Mesendoderm (in vitro differentiated cells): ENCODE results near the gene TMEM207.

Experiments used
- DNase-seq: peaks from one replicate; pipeline ENCODE4 v3.0.0; 2013
- H2AK5ac ChIP-seq: 2 replicates; pipeline ENCODE4 v1.6.1; 2013; ENCODE audit warnings: low read length, inconsistent platforms
- H2BK120ac ChIP-seq: 2 replicates; pipeline ENCODE4 v1.6.1; 2013; ENCODE audit warnings: low read depth, mild to moderate bottlenecking, low read length, moderate library complexity, mixed read lengths
- H2BK15ac ChIP-seq: replicated peaks from 2 replicates; pipeline ENCODE4 v1.6.1; 2013; ENCODE audit warnings: low read depth, mild to moderate bottlenecking, moderate library complexity
- H2BK5ac ChIP-seq: 2 replicates; pipeline ENCODE4 v1.6.1; 2013; ENCODE audit warnings: low read length, inconsistent platforms
- H3K18ac ChIP-seq: 2 replicates; pipeline ENCODE4 v1.6.1; 2013; ENCODE audit warnings: mild to moderate bottlenecking, low read length, mixed read lengths
- H3K23ac ChIP-seq: one replicate; pipeline ENCODE4 v1.6.1; 2013; ENCODE audit warnings: low read length
- H3K27ac ChIP-seq: 2 replicates; pipeline ENCODE4 v1.5.1; 2013; ENCODE audit warnings: low read depth, mild to moderate bottlenecking, inconsistent platforms, low read length, moderate library complexity
- H3K27me3 ChIP-seq: 2 replicates; pipeline ENCODE4 v1.6.1; 2013; ENCODE audit warnings: low read length, control low read depth, mild to moderate bottlenecking, inconsistent platforms; ENCODE audit not compliant: insufficient read depth, poor library complexity
- H3K36me3 ChIP-seq: 2 replicates; pipeline ENCODE4 v1.6.1; 2013; ENCODE audit warnings: low read length, inconsistent platforms; ENCODE audit not compliant: control insufficient read depth, insufficient read depth
- H3K4ac ChIP-seq: one replicate; pipeline ENCODE4 v1.6.1; 2013; ENCODE audit warnings: low read depth, mild to moderate bottlenecking, low read length, moderate library complexity
- H3K4me1 ChIP-seq: 2 replicates; pipeline ENCODE4 v1.6.1; 2013; ENCODE audit warnings: low read depth, low read length, inconsistent platforms; ENCODE audit not compliant: control insufficient read depth
- H3K4me2 ChIP-seq: 2 replicates; pipeline ENCODE4 v1.6.1; 2013; ENCODE audit warnings: low read length
- H3K4me3 ChIP-seq: 2 replicates; pipeline ENCODE4 v1.5.1; 2013; ENCODE audit warnings: mild to moderate bottlenecking, low read length
- H3K56ac ChIP-seq: one replicate; pipeline ENCODE4 v1.6.1; 2013; ENCODE audit warnings: low read length
- H3K79me1 ChIP-seq: 2 replicates; pipeline ENCODE4 v1.6.1; 2013; ENCODE audit warnings: low read length, inconsistent platforms
- H3K79me2 ChIP-seq: 2 replicates; pipeline ENCODE4 v1.6.1; 2013; ENCODE audit warnings: mild to moderate bottlenecking, low read length; ENCODE audit not compliant: control insufficient read depth, insufficient read depth
- H3K9ac ChIP-seq: 2 replicates; pipeline ENCODE4 v1.6.1; 2013; ENCODE audit warnings: low read length, inconsistent platforms
- H4K5ac ChIP-seq: one replicate; pipeline ENCODE4 v1.6.1; 2013; ENCODE audit warnings: low read length
- H4K8ac ChIP-seq: one replicate; pipeline ENCODE4 v1.6.1; 2013; ENCODE audit warnings: low read depth, mild to moderate bottlenecking, control low read depth, low read length, moderate library complexity
- WGBS: extraction: QIAGEN DNeasy Blood & Tissue Kit; methylation state at CpG from one replicate; pipeline ENCODE4 v1.1.7; 2013; ENCODE audit warnings: low lambda C conversion rate, missing lambda C conversion rate; ENCODE audit not compliant: insufficient coverage; ENCODE audit errors: extremely low coverage; 5-methylcytosine and 5-hydroxymethylcytosine counted together

TMEM207 gene

GRCh38 chr3:190495354-190495753 is 45.7 kb upstream of the TMEM207 start:
- no peak overlapping the region for H3K27ac ChIP-seq

DNA sequence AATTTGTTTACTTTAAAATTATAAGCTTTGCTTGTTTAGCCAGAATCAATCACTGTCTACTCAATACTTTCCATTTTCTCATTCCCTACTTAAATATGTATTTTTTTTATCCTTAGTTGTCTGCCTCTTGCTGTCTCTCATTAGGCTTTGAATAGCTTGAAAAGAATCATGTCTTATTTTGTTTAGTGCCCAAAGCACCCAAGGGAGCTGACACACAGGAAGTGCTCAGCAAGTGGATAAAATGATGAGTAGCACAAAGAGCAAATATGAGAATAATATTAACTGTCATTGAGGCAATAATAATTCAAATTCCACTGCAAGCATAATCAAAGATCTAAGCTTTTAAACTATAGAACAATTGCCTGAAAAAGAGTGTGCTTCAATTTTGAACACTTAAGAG is 45.2 kb upstream of the TMEM207 start:
- no peak overlapping the region for H3K56ac ChIP-seq
- no peak overlapping the region for H3K23ac ChIP-seq
- no peak overlapping the region for H2BK5ac ChIP-seq
- H3K4me1 ChIP-seq = no peaks in the 10 kb centered on the region
- no peak overlapping the region for H4K8ac ChIP-seq
- no peak overlapping the region for H3K4ac ChIP-seq
- H3K4me2 ChIP-seq = no peak overlapping the region
- H3K36me3 ChIP-seq = no peaks in the 10 kb centered on the region
- no peak overlapping the region for H2BK120ac ChIP-seq
- no peak overlapping the region for H2AK5ac ChIP-seq
- no peak overlapping the region for H3K18ac ChIP-seq
- no peak for DNase-seq
- H4K5ac ChIP-seq = no peak overlapping the region
- H3K27ac ChIP-seq = no peak overlapping the region
- no peaks in the 10 kb centered on the region for H3K27me3 ChIP-seq
- no peak overlapping the region for H2BK15ac ChIP-seq
- no peak overlapping the region for H3K9ac ChIP-seq
- no peaks in the 10 kb centered on the region for H3K79me2 ChIP-seq
- H3K79me1 ChIP-seq = no peaks in the 10 kb centered on the region
- no peak overlapping the region for H3K4me3 ChIP-seq

More at GRCh38 chr3:190495354-190495753, 45.7 kb upstream of the TMEM207 start:
- Histone ChIP-seq H3K36me3 (no peaks in the 10 kb centered on the region), H2AK5ac (no peak overlapping the region), H3K4me3 (no peak overlapping the region), H3K9ac (no peak overlapping the region), H2BK5ac (no peak overlapping the region), H2BK120ac (no peak overlapping the region), H4K8ac (no peak overlapping the region), H3K18ac (no peak overlapping the region), H3K4ac (no peak overlapping the region), H2BK15ac (no peak overlapping the region), H3K79me1 (no peaks in the 10 kb centered on the region), H3K4me2 (no peak overlapping the region), H3K23ac (no peak overlapping the region), H3K79me2 (no peaks in the 10 kb centered on the region), H3K56ac (no peak overlapping the region), H3K4me1 (no peaks in the 10 kb centered on the region), H4K5ac (no peak overlapping the region), H3K27me3 (no peaks in the 10 kb centered on the region)
- no peak for DNase-seq

GRCh38 chr3:190492966-190493365 is 43.3 kb upstream of the TMEM207 start:
- Histone ChIP-seq H2AK5ac (no peak overlapping the region), H3K18ac (no peak overlapping the region), H2BK5ac (no peak overlapping the region), H2BK15ac (no peak overlapping the region), H3K4me2 (no peak overlapping the region), H3K4ac (no peak overlapping the region), H3K4me1 (no peaks in the 10 kb centered on the region), H3K79me2 (no peaks in the 10 kb centered on the region), H2BK120ac (no peak overlapping the region), H3K56ac (no peak overlapping the region), H3K9ac (no peak overlapping the region), H3K79me1 (no peaks in the 10 kb centered on the region), H3K27me3 (no peaks in the 10 kb centered on the region), H3K4me3 (no peak overlapping the region), H4K8ac (no peak overlapping the region), H3K23ac (no peak overlapping the region), H4K5ac (no peak overlapping the region), H3K36me3 (no peaks in the 10 kb centered on the region), H3K27ac (no peak overlapping the region)
- DNase-seq = peak; percentile 56
- WGBS = no CpG with 5 or more reads among the region's 4 CpGs

GRCh38 chr3:190492129-190492528 is 42.4 kb upstream of the TMEM207 start:
- H2BK15ac ChIP-seq = no peak overlapping the region
- H3K18ac ChIP-seq = no peak overlapping the region
- H4K8ac ChIP-seq = no peak overlapping the region
- no peaks in the 10 kb centered on the region for H3K36me3 ChIP-seq
- no peak overlapping the region for H2BK5ac ChIP-seq
- H3K9ac ChIP-seq = no peak overlapping the region
- no peaks in the 10 kb centered on the region for H3K79me1 ChIP-seq
- no peak overlapping the region for H3K4me2 ChIP-seq
- no peak overlapping the region for H3K4me3 ChIP-seq
- H2BK120ac ChIP-seq = no peak overlapping the region
- no peak for DNase-seq
- no peaks in the 10 kb centered on the region for H3K4me1 ChIP-seq
- no peak overlapping the region for H2AK5ac ChIP-seq
- H4K5ac ChIP-seq = no peak overlapping the region
- no peaks in the 10 kb centered on the region for H3K79me2 ChIP-seq
- no peak overlapping the region for H3K4ac ChIP-seq
- no peaks in the 10 kb centered on the region for H3K27me3 ChIP-seq
- no peak overlapping the region for H3K23ac ChIP-seq
- H3K56ac ChIP-seq = no peak overlapping the region
- no peak overlapping the region for H3K27ac ChIP-seq

- H3K9ac ChIP-seq = no peak overlapping the region
- H2AK5ac ChIP-seq = no peak overlapping the region
- H3K56ac ChIP-seq = no peak overlapping the region
- no peaks in the 10 kb centered on the region for H3K4me1 ChIP-seq
- WGBS = no CpG with 5 or more reads among the region's 4 CpGs
- H3K4me2 ChIP-seq = no peak overlapping the region
- H3K36me3 ChIP-seq = no peaks in the 10 kb centered on the region
- H3K23ac ChIP-seq = no peak overlapping the region
- no peaks in the 10 kb centered on the region for H3K79me1 ChIP-seq
- no peak overlapping the region for H2BK15ac ChIP-seq
- H2BK120ac ChIP-seq = no peak overlapping the region
- H3K4ac ChIP-seq = no peak overlapping the region
- H3K27me3 ChIP-seq = no peaks in the 10 kb centered on the region
- no peak for DNase-seq
- no peak overlapping the region for H2BK5ac ChIP-seq
- no peak overlapping the region for H4K5ac ChIP-seq
- no peak overlapping the region for H3K18ac ChIP-seq
- no peak overlapping the region for H3K27ac ChIP-seq
- H4K8ac ChIP-seq = no peak overlapping the region
- H3K79me2 ChIP-seq = no peaks in the 10 kb centered on the region
- H3K4me3 ChIP-seq = no peak overlapping the region
These were observed 41.9 kb upstream of the TMEM207 start for GRCh38 chr3:190491533-190492054.

- Histone ChIP-seq H3K27me3 (no peaks in the 10 kb centered on the region), H3K56ac (no peak overlapping the region), H4K5ac (no peak overlapping the region), H3K79me1 (no peaks in the 10 kb centered on the region), H3K36me3 (no peaks in the 10 kb centered on the region), H3K23ac (no peak overlapping the region), H2BK15ac (no peak overlapping the region), H3K9ac (no peak overlapping the region), H4K8ac (no peak overlapping the region), H2BK5ac (no peak overlapping the region), H3K79me2 (no peaks in the 10 kb centered on the region), H3K18ac (no peak overlapping the region), H2AK5ac (no peak overlapping the region), H3K4me1 (no peaks in the 10 kb centered on the region), H3K27ac (no peak overlapping the region), H3K4me3 (no peak overlapping the region), H2BK120ac (no peak overlapping the region), H3K4me2 (no peak overlapping the region), H3K4ac (no peak overlapping the region)
- WGBS = no CpG with 5 or more reads among the region's 4 CpGs
- no peak for DNase-seq
These were observed 37.4 kb upstream of the TMEM207 start for GRCh38 chr3:190486908-190487607.
